Measurements from ENCODE around the gene NELFE.
"Not testable (repeated sequence)": the region's sequence is repeated elsewhere in the genome, so short reads cannot be mapped to it uniquely, and the experiment has no call there.

Gene NELFE

GRCh38 chr6:31958741-31959739 lies at the start of gene NELFE, which contains the start of gene SKIC2:
Gene NELFE (minus strand): TSS chr6:31958971. CDS start chr6:31958446, 525 bp downstream.
Gene SKIC2 (plus strand): TSS chr6:31959175. CDS start chr6:31959193, 18 bp downstream.
- peak; percentile 98 to 99 for DNase-seq

DNA sequence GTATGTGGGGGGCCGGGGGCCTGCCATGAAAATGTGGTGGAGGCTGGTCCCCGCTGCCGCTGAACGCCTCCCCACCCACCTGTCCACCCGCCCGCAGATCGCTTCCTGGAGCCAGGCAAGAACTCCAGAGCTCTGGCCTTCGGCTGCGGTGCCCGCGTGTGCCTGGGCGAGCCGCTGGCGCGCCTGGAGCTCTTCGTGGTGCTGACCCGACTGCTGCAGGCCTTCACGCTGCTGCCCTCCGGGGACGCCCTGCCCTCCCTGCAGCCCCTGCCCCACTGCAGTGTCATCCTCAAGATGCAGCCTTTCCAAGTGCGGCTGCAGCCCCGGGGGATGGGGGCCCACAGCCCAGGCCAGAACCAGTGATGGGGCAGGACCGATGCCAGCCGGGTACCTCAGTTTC lies 49.3 kb upstream of the NELFE start:
- DNase-seq, result not testable (repeated sequence)

GRCh38 chr6:32007086-32007485 lies 48.3 kb upstream of the NELFE start:
- DNase-seq, result not testable (repeated sequence)

DNA sequence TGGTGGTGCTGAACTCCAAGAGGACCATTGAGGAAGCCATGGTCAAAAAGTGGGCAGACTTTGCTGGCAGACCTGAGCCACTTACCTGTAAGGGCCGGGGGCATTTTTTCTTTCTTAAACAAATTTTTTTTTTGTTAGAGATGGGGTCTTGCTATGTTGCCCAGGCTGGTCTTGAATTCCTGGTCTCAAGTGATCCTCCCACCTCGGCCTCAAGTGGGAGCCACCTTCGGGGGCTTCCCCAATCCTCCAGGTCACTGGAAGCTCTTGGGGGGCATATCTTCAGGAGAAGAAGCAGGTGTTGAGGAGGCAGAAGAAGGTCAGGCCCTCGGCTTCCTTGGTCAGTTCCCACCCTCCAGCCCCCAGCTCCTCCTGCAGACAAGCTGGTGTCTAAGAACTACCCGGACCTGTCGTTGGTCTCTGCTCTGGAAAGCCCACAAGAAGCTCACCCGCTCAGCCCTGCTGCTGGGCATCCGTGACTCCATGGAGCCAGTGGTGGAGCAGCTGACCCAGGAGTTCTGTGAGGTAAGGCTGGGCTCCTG lies 47.3 kb upstream of the NELFE start:
- not testable (repeated sequence) for DNase-seq

DNA sequence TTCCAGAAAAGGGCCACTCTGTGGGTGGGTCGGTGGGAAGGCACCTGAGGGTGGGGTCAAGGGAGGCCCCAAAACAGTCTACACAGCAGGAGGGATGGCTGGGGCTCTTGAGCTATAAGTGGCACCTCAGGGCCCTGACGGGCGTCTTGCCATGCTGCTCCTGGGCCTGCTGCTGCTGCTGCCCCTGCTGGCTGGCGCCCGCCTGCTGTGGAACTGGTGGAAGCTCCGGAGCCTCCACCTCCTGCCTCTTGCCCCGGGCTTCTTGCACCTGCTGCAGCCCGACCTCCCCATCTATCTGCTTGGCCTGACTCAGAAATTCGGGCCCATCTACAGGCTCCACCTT lies 46.7 kb upstream of the NELFE start:
- not testable (repeated sequence) for DNase-seq

DNA sequence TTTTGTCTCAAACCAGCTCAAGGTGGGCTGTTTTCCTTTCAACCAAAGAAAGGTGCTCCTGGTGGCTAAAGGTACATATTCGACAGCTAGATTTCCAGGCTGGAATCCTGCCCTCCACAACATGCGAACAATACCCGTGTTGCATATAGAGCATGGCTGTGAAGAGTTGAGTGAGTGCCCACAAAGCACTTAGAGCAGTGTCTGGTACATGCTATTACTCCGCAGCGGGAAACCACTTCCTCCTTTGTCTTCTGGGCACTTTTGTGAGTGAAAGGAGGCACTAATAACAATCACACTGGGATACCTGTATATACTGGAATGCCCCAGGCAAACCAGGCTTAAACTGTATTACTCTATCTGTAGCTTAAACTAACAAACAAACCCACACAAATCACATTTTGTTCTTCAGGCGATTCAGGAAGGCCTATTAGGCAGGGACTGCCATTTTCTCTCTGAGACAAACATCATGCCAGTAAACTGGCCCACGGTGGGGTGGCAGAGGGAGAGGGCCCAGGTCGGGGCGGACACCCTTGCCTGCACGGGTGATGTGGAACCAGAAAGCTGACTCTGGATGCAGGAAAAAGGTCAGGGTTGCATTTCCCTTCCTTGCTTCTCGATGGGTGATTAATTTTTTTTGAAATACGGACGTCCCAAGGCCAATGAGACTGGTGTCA lies 46.2 kb upstream of the NELFE start:
- not testable (repeated sequence) for DNase-seq

GRCh38 chr6:32004393-32004792 lies 45.6 kb upstream of the NELFE start:
- DNase-seq, result not testable (repeated sequence)

DNA sequence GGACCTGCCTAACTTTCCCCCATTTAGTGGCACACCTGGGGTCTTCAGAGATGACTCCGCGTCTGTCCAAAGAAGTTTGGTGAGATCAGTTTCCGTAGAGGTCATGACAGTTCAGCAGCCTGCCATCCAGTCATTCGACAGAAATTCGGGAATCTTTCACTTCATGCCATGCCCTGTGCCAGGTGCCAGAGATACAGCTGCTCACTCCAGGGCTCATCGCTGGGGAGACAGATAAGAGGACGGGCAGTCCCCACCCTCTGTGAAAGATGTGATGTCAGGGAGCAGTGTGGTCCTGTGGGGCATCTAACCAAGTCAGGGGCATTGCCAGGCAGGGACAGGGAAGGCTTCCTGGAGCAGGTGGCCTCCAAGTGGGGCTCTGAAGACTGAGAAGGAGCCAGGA lies 44.5 kb upstream of the NELFE start:
- DNase-seq, result not testable (repeated sequence)

- not testable (repeated sequence) for DNase-seq
Observed at GRCh38 chr6:32002546-32003268, 43.9 kb upstream of the NELFE start.

DNA sequence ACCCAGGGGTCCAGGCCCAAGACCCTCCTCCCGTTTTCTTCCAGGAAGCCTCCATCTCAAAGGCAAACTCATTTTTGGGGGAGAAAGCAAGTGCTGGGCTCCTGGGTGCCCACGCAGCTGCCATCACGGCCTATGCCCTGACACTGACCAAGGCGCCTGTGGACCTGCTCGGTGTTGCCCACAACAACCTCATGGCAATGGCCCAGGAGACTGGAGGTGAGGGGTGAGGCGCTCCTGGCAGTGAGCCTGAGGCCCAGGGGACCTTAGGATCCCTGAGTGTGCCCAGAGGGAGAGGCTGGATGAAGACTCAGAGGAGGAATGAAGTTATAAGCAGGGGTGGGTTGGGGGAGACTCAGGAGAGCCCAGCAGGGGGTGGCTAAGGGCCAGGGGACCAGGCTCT lies 37.6 kb upstream of the NELFE start:
- DNase-seq, result not testable (repeated sequence)

- not testable (repeated sequence) for DNase-seq
Observed at GRCh38 chr6:31994421-31994820, 35.6 kb upstream of the NELFE start.

DNA sequence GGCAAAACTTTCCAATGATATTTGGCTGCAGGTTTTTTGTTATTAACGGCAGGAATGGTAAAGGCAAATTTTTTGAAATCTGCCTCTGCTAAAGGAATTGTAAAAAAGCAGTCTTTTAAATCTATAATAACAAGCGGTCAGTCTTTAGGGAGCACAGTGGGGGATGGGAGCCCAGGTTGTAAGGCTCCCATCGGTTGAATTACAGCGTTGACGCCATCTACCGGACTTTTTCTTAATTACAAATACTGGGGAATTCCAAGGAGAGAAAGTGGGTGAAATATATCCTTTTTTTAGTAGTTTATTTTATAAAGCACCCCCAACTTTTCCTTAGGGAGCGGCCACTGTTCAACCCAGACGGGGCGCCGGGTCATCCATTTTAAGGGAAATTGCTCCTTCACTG lies 30.6 kb upstream of the NELFE start:
- not testable (repeated sequence) for DNase-seq

DNA sequence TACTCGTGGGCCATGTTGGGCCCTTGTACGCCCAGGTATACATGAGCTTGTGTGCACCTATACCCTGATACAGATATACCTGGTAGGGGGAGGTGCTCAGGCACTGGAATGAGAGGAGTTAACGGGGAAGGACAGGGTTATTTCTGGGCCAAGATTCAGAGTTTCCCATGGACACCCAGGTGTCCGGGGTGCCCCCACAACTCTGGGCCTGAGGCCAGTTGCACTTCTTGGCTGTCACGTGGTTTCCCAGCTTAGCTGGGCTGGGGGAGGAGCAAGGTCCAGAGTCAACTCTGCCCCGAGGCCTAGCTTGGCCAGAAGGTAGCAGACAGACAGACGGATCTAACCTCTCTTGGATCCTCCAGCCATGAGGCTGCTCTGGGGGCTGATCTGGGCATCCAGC lies 23.0 kb upstream of the NELFE start, which contains the start of gene C4A:
Gene C4A (plus strand): TSS at position 314 of the 400 bp plus-strand sequence. CDS start 51 bp downstream, at position 365.
- DNase-seq, result not testable (repeated sequence)

DNA sequence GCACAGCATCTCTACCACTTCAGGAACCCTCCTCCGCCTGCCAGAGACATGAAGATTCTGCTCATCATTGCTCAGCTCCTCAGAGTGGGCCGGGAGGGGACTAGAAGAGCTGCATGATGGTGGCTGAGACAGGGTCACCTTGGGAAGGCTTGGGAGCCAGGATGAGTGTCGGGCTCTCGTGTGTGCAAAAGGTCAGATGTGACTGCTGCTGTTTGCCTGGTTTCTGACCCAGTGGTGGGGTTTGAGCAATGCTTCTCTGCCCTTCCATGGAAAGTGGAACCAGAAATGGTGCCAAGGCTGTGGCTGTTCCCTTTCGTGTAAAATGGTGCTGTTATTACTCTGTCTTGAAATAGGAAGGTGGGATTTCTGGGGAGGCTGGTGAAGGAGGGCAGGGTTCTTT lies 22.2 kb upstream of the NELFE start:
- not testable (repeated sequence) for DNase-seq

DNA sequence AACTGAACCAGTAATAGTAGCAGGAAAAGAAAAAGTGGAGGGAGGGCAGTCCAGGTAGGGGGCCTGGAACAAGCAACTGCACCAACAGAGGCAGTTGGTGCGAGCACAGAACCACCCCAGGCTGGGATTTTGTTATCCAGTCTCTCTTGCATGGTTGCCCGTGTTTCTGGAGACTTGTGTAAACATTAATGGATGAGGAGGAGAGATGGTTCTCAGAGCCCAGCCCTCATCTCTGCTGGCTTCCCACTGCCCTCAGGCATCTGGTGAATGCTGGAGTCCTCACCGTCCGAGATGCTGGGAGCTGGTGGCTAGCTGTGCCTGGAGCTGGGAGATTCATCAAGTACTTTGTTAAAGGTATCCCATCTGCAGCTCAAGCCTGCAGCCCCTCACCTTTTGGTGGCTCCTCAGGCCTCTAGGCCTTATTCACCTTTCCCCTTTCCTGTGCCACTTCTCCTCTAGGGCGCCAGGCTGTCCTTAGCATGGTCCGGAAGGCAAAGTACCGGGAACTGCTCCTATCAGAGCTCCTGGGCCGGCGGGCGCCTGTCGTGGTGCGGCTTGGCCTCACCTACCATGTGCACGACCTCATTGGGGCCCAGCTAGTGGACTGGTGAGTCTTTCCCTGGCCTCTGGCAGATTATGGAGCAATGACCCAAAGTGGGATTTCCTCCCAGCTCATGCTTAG lies 21.6 kb upstream of the NELFE start:
- DNase-seq, result not testable (repeated sequence)

DNA sequence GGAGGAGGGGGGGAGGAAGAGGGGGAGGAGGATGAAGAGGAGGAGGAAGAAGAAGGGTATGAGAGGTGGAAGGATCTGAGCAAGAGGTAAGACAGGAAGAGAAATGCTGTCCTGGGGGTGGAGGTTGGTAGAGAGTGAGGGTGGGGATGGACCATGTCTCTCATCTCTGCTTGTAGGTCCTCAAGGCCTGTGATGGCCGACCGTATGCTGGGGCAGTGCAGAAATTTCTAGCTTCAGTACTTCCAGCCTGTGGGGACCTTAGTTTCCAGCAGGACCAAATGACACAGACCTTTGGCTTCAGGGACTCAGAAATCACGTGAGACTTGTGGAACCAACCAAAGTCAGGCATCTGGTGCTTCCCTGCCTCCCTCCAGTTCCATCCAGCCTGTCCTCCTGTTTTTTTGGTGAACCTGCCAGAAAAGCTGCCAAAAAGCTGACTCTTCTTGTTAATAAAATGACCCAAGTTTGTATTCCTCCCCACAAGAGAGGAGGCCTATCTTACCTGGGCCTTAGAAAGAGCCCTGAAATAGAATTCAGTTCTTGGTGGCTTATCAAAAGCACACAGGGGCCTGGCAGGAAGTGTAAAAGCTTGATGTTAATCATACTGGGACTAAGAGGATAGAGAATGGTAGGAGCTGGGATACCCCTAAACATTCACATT lies 20.6 kb upstream of the NELFE start:
- DNase-seq, result no peak

DNA sequence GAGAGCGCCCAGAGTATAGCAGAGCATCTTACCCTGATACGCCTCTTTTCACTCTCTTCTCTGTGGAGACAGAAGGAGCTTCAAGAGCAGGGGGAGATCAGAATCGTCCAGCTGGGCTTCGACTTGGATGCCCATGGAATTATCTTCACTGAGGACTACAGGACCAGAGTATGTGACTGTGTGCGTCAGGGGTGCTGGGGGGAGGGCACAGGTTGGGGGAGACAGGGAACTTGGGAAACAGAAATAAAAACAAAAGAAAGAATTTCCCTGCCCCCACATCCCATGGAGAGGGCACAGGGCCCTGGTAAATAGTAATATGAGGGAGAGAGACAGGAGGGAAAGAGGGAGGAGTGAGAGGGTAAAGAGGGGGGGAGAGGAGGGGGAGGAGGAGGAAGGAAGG lies 20.1 kb upstream of the NELFE start:
- no peak for DNase-seq

DNA sequence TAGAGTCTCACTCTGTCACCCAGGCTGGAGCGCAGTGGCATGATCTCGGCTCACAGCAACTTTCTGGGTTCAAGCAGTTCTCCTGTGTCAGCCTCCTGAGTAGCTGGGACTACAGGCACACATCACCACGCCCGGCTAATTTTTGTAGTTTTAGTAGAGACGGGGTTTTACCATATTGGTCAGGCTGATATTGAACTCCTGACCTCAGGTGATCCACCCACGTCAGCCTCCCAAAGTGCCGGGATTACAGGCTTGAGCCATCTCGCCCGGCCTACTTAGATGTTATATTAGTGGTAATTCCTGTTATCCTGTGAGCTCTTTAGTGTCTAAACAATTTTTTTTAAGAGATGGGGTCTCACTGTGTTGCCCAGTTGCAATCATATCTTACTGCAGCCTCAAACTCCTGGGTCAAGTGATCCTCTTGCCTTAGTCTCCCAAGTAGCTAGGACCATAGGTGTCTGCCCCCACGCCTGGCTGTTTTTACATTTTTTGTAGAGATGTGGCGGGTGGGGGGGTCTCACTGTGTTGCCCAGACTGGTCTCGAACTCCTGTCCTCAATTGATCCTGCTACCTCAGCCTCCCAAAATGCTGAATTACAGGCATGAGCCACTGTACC lies 19.2 kb upstream of the NELFE start:
- no peak for DNase-seq

- not testable (repeated sequence) for DNase-seq
Observed at GRCh38 chr6:31976065-31976464, 17.3 kb upstream of the NELFE start.

DNA sequence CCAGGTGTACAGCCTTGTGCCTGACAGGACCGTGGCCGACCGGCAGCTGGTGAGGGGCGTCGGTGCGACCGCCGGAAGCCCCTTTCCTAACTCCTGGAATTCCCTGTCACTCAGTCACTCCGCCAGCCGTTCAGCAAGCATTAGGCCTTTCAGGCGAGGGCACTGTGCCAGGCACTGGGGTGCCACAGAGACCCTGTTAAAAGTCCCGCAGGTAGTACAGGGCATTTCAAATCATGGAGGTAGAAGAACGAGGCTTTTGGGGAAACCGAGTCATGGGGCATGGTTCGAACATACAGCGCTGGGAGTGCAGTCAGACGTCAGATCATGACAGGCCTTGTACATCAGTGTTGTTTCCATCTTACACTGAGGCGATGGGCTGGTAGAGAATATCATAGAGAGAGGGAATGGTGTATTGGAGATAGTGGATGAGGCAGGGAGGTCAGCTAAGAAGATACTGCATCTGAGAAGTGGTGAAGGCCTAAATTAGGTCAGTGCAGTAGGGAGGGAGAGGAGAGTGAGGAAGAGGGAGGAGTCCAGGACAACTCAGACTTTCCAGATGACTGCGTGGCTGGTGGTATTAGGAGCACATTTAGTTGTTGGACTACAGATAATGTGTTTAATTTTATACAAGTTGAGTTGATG lies 14.1 kb upstream of the NELFE start:
- peak; percentile 8 to 29 for DNase-seq
